Stimulated activated CD4-positive, alpha-beta T cell treated with anti-CD3 and anti-CD28 coated beads, Interleukin-1b, Interleukin-23, amount 100 ng/mL, for 4 hours (primary cell): ENCODE data around the gene TBL1X.

Source experiments
- DNase-seq, 2 donors: peaks; one replicate each; pipeline ENCODE4 v3.0.0-alpha.2; 2020; ENCODE audit warnings: low read depth in 2 of 2

The TBL1X gene

DNA sequence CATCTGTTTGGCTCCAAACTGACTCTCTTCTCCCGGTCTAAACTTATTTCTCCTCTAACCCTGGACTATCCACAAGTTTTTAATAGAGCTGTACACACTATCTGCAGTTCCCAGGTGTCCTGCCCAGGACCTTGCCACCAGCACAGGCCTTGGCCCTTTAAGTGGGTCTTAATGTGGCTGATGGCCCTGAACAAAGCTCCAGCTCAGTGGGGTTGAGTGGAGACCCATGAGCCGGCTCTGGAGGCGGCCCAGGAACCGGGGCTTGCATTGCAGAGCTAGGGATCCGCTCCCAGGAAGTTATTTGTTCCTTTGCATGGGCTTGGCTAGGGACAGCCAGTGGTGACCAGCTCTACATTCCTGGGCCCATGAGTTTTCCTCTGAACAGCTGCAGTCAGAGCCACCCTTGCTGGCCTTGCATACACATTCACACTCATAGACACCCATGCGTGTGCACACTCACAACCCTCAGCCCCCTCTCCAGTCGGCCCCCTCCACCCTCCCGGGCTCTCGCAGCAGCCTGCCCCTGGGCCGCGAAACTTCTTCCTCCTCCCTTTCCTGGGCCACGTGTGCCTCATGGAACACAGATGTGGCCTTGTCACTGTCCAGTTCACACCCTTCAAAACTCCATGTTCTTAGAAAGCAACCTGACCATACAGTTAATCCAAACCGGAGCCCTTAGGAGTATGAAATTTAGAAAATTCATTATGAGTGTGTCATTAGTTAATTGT lies 242.6 kb downstream of the TBL1X start:
- no peak for DNase-seq

DNA sequence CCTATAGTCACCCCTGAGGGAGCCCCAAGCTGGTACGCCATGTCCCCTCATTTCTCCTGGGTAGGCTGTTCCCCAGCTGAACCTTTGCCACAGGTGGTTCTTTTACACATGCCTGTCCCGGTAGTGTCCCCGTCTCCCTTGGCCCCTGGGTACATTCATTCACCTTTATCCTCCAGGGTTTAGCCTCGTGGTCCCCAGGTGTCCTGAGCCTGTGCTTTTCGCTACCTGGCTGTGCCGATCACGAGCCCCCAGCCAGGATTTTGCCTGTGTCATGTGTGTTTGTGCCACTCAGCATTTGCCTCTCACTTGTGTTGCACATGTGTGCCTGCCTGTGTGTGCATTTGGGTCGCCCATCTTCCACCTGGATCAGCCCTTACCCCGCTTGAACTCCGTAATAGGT lies 243.2 kb downstream of the TBL1X start:
- no peak for DNase-seq

DNA sequence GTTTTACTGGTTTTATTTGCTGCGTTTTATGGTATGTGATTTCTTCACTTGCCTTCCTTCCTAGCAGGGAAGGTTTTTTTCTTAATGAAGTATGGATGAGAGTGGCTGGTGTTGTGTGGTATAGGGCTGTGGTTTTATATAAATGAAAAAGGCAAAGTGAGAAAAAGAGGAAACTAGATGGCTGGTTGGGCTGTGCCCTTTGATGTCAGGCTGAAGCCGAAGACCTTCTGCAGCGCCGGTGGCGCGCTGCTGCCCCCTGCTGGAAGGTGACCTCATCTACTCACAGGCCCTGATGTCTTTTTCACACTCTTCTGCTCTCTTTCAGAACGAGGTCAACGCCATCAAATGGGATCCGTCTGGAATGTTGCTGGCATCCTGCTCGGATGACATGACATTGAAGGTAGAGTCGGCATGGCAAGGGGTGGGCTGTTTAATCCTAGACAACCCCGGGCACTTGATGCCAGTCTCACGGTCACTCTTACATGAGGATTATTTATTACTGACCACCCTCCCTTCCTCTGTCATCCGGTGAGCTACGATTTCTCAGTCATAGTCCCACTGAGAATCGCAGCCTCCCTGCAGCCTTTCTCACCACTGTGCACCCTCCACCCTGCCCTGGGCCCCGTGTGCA lies 244.2 kb downstream of the TBL1X start:
- DNase-seq = peak; percentile 71

DNA sequence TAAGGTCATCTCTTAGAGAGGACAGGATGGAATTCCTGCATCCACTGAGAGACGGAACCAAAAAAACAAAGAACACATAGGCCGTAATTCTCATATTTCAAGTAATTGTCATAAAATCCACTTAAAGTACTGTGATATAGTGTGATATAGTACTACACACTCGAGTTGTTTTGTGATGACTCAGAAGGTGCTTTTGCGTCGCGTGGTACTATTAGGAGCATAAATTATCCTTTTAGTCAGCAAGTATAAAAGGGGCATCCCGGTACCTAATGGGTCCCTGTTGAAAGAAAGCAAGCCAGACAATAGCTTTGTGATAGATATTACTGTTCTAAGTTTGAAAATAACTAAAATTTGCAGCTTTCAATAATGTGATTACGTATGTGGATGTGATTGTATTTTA lies 245.5 kb downstream of the TBL1X start:
- no peak for DNase-seq

DNA sequence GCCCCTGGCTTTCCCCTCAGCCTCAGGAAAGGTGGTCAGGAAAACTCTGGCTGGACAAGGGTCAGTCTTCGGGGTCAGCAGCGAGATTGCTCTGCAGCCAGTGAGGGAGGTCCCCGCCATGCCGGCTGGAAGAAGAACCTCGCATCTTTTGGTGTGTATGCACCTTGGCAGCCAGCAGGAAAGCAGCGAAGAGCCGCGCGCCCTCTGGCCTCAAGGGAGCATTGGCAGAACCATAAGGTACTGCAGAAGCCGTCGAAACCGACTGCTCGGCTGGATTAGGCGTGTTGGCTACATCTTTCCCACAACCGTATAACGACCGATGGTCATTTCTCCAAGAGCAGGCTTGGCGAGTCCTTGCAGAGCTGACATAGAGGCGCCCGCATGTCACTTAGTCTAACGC lies 252.5 kb downstream of the TBL1X start:
- DNase-seq = no peak

DNA sequence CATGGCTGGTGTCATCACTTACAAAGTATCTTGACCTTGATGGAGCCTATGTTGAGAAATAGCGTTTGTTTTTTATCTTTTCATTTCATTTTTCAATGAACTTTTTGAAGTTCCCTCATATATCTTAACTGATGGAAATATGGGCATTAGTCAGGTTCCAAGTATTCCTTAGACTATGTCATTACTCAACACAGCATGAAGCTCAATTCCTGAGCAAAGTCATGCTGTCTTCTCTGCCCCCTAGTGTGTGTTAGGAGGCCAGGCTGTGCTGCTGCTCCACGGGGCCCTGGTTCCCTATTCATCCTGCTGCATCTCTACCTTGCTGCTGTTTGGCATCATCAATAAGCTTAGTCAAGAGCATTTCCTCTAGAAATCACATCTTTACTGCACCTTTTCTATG lies 259.9 kb downstream of the TBL1X start:
- no peak for DNase-seq

DNA sequence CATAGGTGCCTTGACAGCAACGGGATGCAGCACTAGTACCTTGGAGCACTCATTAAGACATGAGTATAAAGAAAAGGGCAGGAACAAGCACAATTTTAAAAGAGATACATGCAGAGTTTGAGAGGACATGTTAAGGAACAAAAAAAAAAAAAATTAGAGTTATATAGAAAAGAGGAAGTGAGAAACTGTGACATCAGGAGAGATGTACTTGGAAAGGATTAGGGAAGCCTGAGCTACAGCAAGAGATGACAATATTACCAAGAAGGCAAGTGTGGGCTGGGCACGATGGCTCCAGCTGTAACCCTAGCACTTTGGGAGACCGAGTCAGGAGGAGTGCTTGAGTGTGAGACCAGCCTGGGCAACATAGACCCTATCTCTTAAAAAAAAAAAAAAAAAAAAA lies 263.4 kb downstream of the TBL1X start:
- DNase-seq = no peak

DNA sequence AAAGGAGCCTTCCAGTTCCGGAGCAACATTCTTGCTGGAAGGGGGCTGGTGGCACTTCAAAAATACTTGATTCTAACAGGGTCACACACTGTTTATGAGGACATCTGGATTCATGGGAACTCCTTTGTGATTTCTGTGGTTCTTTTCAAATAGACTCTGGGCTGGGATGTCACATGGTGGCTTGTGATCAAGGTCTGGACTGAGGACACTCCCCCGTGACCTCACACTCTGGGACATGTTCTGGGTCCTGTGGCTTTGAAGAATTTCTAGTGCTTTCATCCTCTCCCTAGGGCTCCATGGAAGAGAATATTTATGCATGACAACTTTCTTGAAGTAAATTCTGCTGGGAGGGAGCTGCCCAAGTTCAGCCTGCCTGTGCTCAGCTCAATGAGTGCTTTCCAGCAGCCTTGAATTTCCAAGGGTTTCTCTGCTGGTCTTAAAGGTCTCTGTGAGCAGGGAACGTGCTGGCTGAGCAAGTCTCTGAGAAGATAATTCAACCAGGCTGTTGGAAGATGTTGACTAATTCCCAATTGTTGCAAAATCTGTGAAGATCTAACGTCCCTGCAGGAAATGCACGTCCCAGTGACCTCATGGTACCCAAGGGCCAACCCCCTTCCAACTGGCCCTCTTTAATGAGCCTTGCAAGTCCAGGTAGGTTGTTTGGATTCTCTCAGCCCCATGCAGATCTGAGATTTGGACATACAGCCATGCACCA lies 264.5 kb downstream of the TBL1X start:
- no peak for DNase-seq

DNA sequence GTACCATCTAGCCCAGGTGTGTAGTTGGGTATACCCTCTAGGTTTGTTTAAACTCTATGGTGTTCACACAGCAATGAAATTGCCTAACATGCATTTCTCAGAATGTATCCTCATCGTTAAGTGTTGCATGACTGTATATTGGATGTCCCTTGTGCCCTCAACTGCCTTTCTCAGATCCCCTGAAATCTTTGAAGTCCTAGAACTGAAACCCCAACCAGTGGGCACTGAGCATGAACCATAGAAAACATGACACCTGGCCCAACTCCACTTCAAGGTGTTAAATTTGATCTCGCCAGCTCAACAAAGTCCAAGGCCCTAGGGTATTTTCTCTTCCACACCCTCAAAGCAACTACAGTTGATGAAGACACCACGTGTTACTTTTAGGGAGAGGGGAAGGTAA lies 265.2 kb downstream of the TBL1X start:
- no peak for DNase-seq

DNA sequence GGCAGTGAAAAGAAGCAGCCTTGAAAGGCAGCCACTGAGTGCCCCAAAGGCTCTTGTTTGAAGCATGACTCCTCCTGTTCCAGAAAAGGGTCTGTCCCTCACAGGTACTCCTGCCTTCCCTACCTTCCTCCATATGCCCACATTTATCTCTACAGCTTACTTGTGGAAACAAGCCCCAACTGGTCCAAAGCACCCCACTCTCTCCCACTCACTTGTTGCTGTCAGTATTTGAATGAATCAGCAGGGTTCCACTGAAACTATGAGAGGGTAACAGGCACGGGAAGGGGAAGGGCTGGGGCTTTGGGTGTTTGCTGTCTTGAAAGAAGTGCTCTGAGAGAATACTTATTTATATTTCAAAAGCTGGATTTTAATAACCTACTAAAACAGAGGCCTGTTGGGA lies 265.9 kb downstream of the TBL1X start:
- DNase-seq = no peak

DNA sequence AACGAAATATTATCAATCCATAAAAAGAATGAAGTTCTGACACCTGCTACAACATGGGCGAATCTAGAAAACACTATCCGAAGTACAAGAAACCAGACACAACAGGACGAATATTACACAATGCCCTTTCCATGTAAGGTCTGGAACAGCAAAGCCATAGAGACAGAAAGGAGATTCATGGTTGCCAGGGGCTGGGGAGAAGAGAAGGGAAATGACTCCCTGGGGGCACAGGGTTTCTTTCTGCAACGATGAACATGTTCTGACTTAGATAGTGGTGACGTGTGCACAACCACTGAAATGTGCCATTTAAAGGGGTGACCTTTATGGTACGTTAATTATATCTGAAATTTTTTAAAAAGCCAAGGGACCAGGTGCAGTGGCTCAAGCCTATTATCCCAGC lies 272.5 kb downstream of the TBL1X start:
- DNase-seq = no peak

DNA sequence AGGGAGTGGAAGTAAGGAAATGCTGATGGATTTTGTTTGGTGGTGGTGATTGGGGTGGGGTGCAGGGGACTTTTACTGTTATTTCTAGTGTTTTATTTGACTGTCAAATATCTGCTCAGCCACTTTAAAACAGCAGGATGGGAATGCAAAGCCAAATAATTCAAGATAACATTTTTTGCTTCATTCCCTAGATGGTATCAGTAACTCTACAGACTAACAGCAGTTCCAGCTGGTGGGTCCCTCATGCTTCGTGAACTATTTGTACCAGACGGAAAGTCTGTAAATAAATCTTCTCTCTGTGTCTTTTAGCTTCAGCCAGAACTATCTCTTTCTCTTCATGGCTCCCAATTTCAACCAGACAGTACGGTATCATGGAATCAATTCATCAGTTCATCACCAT lies 273.3 kb downstream of the TBL1X start:
- no peak for DNase-seq

DNA sequence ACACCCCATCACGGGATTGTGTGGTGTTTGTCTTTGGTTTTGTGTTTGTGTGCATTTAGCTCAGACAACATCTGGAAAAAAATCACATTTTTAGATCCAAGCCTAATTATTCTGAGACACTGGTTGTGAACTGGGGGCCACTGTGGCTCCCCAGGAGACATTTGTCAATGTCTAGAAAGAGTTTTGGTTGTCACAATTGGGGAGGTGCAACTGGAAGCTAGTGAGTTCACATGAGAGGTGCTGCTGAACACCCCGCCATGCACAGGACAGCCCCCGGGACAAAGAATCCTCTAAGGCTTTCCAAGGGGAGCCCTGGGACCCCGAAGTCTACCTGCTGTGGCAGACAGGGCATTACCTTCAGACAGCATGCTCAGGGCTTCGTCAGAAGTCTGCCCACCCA lies 274.3 kb downstream of the TBL1X start:
- DNase-seq = no peak

DNA sequence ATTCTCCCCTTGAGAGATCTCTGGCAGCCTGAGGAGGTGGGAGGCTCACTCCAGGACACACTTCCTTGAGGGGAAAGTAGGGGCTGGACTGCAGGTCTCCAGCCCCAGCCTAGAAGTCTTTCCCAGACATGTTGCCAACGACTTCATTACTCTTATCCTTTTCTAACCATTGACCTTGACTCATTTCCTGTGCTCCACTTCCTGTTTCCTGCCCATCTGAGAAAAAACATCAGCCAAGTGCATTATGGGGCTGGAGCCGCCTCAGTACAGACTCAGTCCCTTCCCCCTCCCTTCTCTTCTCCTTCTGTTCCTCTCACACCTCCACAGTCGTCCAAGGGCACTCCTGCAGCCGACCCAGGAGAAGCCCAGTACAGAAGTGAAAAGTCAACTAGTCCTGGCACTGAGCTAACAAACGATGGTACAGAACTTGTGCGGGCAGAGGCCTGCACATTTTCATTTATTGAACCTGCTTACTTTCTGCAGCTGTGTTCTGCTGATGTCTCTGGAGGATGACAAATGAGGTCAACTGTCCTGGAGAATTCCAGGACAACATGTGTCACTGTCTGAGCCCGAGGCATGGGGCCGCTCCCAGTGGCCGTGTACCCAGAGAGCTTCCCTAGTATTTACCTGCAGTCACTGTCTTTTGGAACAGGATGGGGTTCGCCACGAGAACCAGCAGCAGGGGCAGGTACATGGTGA lies 280.7 kb downstream of the TBL1X start:
- no peak for DNase-seq

DNA sequence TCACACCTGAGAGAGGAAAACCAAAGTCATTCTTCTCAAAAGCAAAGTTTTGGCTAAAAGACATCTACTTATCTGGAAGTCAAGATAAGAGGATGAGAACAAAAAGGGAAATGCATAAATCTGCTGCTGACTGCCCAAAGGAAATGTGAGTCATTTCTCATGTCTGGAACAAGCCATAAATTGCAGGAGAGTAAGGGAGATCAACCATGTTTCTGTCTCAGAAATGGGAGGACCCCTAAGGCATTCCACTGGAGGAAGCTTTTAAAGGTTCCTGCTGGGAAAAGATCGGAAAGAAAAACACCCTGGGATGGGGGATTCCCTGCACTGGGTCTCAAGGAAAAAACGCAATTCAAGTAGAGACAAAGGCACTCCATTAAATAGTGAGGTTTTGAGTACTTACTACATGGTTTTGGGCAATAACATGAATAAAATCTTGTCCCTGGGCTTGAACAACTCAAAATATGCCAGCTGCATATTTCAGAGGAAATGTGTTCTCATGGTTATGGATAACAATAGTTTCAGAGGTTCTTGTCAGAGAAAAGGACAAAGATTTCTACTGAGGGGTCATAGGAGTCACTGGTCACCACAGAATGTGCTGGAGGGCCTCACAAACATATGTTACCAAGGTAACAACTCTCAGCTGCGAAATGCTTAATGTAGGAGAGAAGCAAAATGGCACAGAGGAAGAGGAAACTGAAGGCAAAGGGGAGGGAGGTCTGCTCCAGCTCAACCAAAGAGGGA lies 281.5 kb downstream of the TBL1X start:
- no peak for DNase-seq

DNA sequence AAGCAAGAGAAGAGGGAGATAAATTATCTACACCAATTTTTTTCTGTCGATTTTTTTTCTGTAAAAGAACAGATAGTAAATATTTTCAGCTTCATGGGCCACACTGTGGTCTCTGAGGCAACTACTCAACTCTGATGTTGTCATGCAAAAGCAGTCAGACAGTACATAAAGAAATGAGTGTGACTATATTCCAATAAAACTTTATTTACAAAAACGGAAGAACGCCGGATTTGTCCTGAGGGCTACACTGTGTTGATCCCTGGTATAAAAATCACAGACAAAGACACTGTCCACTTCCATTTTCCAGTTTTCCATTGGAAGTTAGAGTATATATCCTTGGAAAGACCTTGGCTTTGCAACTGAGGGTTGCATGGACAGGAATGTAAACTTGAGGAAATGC lies 282.8 kb downstream of the TBL1X start:
- no peak for DNase-seq

DNA sequence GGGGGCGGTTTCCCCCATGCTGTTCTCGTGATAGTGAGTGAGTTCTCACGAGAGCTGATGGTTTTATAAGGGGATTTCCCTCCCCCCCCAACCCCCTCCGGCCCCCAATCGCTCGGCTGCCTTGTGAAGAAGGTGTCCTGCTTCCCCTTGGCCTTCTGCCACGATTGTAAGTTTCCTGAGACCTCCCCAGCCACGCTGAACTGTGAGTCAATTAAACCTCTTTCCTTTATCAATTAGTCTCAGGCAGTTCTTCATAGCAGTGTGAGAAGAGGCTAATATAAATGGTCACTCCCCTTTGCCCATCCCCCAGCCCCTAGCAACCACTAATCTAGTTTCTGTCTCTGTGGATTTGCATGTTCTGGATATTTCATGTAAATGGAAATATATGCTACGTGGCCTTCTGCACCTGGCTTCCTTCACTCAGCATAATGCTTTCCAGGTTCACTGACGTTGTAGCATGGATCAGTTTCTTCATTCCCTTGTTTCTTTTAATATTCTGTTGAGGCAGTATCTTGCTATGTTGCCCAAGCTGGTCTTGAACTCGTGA lies 284.4 kb downstream of the TBL1X start:
- DNase-seq = no peak

DNA sequence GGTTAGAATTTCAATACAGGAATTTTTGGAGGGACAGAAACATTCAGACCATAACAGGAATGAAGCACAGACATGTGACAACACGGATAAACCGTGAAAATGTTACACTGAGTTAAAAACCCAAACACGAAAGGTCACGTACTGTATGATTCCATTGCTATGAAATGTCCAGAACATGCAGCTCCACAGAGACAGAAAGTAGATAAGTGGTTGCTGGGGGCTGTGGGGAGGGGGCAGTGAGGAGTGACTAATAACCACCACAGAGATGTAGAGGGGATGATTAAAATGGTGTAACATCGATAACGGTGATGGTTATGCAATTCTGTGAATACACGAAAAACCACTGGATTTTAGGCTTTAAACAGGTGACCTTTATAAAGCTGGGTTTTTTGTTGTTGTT lies 292.5 kb downstream of the TBL1X start:
- DNase-seq = no peak

DNA sequence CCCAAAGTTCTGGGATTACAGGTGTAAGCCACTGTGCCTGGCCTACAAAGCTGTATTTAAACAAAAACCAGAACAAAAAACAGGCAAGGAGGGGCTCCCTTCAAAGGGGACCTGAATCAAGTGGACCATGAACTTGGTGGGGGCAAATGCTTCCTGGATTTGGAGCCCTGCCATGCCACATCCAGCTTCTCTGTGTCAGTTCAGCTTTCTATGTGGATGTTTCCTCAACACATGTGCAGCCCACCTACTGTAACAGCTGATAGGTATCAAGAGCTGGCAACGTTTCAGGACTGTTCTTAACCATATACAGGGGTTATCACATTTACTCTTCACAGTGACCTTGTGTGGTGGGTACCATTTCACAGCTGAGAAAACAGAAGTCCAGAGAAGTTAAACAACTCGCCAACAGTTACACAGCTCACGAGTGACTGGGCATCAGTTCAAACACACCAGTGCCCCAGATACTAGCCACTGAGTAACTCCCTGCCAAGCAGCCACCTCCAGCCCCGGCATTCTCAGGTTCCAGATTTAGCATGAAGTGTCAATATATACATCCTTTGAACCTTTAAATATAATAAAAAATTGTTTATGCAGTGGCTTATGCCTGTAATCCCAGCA lies 293.3 kb downstream of the TBL1X start:
- DNase-seq = no peak

DNA sequence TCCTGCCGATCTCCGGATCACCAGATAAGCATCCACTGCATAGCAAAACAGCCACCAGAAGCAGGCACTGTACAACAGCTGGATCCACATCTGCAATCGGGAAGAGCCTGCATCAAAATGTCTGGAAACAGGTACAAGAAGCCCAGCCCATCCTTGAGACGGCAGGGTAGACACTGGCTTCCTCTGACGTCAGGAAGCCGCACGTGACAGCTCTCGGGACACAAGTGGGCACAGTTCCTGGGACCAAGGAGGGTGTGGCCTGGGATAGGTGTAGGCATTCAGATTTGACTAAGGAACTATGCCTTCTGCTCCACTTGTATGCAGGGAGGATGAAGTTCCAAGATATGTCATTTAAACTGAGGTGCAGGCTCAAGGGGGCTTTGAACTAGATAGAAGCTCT lies 294.5 kb downstream of the TBL1X start:
- DNase-seq = no peak

DNA sequence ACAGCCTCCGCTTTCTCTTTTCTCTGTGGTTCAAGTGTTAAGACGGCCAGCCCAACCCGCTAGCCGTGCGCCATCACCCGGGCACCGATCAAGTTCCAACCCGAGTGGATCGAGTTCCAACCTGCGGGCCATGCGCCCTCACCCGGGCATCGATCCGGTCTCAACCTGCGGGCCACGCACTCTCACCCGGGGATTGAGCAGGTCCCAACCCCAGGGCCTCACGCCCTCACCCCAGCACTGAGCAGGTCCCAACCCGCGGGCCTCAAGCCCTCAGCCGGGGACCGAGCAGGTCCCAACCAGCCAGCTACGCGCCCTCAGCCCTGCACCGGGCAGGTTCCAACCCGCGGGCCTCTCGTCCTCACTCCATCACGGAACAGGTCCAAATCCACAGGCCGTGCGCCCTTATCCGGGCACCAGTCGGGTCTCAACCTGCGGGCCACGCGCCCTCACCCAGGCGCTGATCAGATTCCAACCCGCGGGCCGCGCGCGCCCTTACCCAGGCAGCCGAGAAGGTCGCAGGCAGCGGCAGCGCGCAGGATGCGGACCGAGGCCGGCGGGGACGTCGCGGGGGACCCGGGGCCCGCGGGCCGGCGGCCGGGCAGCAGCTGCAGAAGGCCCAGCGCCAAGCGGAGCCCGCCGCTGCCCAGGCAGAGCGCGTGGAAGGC lies 300.3 kb downstream of the TBL1X start:
- no peak for DNase-seq
